NCI-H446 (cell line): ENCODE results near the gene RRAD.
"Not testable (repeated sequence)": the region's sequence is repeated elsewhere in the genome, so short reads cannot be mapped to it uniquely, and the experiment has no call there.

ENCODE experiments used
- DNase-seq, 2 experiments: peaks; one replicate each; lab custom pipeline; 2025; lab: John Stamatoyannopoulos, UW

The RRAD gene

DNA sequence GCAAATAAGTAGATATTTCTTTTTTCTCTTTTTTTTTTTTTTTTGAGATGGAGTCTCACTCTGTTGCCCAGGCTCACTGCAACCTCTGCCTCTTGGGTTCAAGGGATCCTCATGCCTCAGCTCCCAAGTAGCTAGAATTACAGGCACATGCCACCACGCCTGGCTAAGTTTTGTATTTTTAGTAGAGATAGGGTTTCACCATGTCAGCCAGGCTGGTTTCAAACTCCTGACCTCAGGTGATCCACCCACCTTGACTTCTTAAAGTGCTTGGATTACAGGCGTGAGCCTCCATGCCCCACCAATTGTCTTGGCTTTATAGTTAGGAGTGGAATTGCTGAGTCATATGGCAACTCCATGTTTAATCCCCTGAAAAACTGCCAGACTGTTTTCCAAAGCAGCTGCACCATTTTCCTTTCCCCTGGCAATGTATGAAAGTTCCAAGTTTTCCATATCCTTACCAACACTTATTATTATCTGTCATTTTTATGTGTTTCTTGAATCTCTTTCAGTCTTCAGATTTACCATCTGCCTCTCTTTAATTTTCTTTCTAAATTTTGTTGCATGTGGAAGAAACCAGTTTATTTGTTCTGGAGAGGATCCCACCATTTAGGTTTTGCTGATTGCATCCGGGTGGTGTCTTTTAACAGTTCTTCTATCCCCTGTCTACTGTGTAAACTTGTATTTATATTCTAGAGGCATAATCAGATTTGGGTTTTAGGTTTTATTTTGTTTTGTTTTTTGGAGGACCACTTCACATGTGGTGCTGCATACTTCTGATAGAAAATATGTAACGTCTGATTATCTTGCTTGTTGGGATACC lies 25.8 kb upstream of the RRAD start:
- no peak for DNase-seq

DNA sequence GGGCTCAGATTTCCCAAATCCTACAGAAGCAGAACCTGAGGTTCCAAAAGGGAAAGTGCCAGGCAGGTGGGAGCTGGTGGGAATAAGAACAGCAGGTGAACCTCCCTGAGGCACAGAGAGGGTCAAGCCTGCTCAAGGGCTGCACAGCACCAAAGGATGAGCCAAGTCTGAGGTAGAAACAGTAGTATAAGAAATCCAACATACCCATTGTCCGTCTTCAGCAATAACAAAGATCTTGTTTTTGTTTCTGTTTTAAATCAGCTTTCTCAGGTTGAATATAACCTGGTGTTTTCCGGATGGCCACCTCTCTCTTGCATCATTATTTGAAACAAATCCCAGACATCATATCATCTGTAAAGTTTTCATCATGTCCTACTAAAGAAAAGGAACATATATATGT lies 25.1 kb upstream of the RRAD start:
- no peak for DNase-seq

DNA sequence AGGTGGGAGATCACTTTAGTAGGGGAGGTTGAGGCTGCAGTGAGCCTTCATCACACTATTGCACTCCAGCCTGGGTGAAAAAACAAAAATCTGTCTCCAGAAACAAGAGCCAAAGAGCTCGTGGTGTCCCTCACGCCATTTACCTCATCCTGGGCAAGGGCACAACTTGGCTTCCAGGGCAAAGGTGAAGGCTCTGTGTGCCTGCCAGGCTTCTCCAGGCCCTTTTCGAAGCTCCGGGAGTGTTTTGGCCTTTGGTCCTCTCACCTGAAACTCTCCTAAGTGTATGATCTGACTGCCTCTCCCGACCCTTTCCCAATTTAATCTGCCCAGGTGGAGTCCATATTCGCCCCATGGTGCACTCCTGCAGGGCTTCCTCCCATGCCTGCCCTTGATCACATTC lies 24.1 kb upstream of the RRAD start:
- DNase-seq, result no peak

DNA sequence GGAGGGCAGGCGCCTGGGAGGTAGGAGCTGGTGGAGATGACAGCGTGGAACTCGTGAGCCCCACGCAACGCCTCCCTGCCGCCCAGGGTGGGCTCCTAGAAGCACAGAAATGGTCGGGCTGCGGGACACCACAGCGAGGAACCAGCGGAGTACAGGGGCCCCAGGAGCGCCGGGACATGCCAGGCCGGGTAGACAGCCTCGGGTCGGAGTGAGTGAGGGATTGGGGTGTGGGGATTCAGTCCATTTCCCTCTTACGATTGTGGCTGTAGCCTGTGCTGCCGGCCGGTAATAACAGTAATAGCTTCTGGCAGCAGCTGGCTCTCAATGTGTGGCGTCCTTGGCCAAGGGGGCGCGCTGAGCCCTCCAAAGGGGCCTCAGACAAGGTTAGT lies 23.5 kb upstream of the RRAD start:
- no peak for DNase-seq

DNA sequence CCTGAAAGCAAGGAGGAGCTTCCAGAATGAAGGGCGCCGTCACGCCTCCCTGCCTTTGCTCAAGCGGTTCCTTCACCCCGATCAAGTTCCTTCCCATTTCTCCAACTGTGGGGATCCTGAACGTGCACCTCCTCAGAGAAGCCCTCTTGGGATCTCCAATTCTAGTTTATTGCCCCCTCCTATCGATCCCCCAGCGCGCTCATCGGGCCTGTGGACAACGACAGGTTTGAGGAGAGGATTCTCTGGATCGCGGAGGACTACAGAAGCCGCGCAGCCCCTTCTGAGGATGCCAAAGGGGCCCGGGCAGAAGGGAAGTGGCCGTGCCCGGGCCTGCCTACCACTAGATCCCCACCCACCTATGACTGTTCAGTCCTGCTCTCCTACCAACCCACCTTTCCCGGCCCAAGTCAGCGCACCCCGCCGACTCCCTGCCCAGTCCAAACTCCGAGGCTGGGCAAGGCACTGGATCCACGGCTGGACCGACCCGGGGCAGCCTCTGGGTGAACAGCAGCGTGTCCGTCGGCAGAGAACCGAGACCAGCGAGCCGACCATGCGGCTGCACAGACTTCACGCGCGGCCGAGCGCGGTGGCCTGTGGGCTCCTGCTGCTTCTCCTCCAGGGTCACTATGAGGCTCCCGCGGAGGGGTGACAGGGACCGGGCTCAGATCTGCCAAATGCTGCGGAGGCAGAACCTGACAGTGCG lies 22.9 kb upstream of the RRAD start:
- no peak for DNase-seq

DNA sequence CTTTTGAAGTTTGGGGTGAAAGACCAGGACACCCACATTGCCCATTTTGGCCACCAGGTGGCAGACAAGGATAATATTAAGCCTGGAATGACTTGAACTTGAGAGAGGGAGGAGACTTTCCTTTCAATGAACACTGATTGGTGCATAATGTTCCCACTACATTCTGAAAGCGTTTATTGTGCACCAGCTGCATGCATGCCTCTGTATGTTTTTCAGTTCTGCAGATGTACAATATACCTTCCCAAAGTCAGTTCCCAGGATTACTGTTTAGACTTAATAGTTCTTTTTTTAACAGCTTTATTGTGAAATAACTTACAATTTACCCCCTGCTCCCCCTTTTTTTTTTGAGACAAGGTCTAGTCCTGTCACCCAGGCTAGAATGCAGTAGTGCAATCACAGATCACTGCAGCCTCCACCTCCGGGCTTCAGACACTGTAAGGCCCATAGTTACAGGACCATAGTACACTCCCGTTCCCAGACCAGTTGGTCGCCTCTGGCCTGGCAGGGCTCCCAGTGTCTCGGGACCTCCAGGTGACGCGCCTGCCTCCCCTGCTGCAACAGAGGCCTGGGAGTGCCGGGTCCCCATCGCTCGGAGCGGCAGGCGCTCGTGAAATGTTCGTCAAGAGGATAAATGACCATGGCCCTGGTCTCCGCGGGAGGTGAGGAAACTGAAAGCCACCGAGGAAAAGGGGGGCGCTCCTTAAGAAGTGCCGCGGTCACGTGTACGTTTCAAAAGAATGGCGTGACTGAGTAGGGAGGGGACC lies 22.1 kb upstream of the RRAD start:
- peak; percentile 45 to 73 for DNase-seq

DNA sequence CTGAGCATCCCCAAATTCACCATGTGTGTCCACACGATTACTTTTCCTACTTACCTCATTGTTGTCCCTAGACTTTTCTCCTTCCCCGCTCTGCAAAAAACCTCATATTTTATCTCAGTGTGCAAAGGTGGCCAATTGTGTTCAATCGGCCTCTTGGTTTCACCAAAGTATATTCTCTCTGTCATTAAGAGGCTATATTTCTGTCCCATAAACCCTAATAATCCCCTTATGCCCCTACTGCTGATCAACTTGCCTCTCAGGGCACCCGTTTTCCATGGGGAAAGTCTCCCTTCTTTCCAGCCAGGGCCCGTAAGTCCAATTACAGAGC lies 21.6 kb upstream of the RRAD start:
- no peak for DNase-seq

DNA sequence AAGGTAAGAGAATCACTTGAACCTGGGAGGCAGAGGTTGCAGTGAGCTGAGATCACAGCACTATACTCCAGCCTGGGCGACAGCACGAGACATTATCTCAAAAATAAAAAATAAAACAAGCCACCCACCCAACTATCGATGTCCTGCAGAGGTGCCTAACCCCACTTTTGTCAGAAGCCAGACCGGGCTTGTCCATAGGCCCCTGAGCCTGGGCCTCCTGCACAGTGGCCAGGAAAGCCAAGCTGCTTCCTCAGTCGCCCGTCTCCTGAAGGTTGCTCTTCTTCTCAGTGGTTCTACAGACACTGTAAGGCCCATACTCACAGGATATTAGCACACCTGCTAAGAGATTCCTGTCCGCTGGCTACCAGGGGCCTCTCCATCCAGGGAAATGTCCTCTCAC lies 21.2 kb upstream of the RRAD start:
- DNase-seq, result no peak

DNA sequence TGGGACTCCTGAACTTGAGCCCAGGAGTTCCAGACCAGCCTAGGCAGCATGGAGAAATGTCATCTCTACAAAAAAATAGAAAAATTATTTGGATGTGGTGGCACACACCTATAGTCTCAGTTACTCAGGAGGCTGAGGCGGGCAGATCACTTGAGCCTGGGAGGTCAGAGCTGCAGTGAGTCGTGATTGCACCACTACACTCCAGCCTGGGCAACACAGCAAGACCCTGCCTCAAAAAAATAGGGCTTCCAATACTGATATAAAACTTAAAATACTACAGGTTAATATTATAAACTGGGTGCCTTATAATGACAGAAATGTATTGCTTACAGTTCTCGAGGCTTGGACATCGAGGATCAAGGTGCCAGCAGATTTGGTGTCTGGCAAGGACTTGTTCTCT lies 20.6 kb upstream of the RRAD start:
- DNase-seq, result no peak

DNA sequence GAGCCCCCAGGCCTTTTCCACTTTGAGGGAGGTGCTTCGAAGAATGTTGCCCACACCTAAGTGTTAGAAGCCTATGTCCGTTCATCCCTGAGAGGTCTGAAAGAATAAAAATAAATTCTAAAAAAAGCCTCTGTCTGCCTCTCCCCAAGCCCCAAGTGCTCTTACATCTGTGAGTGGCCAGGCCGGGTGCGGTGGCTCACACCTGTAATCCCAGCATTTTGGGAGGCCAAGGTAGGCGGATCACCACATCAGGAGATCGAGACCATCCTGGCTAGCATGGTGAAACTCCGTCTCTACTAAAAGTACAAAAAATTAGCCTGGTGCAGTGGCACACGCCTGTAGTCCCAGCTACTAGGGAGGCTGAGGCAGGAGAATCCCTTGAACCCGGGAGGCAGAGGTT lies 19.6 kb upstream of the RRAD start:
- DNase-seq, result not testable (repeated sequence)

DNA sequence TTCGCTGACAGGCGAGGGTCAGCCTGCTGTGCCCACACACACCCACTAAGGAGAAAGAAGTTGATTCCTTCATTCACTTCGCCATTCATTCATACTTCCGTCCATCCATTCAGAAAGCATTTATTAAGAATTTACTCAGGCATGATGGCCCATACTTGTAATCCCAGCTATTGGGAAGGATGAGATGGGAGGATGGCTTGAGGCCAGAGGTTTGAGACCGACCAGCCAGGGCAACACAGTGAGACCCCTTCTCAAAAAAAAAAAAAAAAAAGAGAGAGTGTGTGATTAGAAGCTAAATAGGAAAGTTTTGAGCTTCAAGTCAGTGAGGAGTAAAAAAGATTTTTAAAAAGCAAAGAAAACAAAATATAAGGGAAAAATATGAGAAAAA lies 18.7 kb upstream of the RRAD start:
- DNase-seq, result no peak

DNA sequence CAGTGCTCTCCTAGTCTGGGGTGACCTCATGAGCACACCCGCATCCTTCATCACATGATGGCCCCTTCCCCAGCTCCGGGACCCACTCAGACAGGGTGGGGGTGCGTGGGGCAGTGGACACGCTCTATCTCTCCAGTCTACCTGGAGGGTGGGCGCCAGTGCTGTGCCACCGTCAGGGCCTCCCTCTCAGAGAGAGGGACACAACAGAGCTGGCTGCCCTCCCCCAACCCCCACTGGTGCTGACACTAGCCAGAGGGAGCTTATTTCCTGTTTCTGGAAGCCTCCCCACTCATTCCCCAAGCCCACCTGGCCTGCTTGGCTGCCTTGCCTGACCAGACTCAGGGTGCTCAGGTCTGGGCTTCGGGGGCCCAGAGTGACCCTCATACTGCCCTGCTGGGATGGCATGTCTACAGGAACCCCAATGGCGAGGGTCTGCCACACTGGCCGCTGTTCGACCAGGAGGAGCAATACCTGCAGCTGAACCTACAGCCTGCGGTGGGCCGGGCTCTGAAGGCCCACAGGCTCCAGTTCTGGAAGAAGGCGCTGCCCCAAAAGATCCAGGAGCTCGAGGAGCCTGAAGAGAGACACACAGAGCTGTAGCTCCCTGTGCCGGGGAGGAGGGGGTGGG lies 18.2 kb upstream of the RRAD start:
- no peak for DNase-seq

DNA sequence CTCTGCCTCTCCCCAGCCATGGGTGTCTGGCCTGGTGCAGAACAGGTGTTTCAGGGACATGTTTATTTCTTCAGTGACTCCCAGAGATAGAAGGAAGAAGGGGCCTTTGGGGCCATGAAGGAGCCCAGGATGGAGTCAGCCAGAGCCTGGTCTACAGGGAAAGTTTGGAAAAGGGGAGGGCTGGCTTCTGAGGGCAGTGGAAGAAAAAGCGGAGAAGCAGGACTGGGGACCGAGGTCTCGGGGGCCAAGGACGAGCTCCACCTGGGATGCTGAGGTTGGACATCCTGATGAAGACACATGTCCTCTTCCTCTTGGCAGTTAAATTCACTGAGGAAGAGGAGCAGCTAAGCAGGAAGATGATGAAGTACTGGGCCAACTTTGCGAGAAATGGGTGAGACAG lies 17.6 kb upstream of the RRAD start:
- no peak for DNase-seq

DNA sequence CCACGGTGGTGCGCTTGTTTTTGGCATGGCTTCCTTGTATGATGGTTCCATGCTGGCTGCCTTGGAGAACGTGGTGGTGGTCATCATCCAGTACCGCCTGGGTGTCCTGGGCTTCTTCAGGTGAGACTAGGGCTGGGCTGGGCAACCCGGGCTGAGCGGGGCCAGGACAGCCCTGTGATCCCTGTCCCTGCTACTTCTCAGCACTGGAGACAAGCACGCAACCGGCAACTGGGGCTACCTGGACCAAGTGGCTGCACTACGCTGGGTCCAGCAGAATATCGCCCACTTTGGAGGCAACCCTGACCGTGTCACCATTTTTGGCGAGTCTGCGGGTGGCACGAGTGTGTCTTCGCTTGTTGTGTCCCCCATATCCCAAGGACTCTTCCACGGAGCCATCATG lies 14.9 kb upstream of the RRAD start:
- no peak for DNase-seq

DNA sequence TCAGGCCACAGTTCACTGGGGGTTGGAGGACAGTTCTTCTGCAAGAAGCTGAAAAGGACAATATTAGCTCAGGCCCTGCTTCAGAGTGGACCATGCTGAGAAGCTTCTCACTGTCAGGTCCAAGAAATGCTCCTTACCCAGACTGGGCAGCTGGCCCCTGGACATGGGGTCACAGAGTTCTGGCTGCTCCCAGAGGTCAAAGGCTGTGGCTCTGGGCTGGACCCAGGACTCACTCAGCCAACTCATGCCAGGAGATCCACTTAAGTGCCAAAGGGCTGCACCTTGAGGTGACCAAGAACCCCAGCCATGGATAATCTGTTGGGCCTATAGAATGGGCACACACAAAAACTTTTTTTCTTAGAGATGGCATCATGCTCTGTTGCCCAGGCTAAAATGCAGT lies 14.0 kb upstream of the RRAD start:
- DNase-seq, result no peak

DNA sequence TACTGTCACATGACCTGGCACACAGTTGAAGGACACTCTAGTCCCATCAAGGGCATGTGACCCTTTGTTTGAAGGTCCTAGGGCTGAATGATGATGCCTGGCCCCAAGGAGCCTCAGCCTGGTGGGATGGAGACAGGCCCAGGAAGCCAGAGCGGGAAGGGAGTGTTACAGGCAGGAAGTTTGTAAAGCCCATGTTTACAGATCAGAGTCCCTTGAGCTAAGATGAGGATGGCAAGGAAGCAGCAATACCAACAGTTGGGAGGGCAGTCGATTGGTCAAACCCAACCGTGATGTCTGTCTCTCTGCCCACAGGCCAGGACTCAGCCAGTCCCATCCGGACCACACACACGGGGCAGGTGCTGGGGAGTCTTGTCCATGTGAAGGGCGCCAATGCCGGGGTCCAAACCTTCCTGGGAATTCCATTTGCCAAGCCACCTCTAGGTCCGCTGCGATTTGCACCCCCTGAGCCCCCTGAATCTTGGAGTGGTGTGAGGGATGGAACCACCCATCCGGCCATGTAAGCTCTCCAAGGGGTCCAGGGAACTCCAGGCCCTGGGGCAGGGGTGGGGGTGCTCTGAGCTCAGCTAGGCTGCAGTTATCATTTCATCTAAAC lies 12.5 kb upstream of the RRAD start:
- no peak for DNase-seq

DNA sequence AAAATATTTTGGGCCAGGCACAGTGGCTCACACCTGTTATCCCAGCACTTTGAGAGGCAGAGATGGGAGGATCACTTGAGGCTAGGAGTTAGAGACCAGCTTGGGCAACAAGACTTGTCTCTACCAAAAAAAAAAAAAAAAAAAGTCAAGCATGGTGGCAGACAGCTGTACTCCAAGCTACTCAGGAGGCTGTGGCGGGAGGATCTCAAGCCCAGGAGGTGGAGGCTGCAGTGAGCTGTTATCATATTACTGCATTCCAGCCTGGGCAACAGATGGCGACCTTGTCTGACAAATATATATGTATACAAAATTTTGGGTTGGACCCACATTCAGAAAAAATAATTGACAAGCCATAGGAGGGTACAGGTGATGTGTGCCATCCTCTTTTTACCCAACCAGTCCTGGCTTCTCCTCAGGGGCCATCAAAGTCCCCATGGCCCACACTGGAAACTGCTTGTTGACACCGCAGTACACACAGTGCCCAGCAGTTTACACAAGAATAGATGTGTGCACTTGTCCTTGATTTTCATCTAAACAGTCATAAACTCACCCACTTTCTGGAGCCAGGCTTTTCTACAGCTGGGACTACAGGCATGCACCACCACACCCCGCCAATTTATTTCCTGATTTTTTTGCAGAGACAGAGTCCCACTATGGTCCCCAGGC lies 11.7 kb upstream of the RRAD start:
- DNase-seq, result no peak

DNA sequence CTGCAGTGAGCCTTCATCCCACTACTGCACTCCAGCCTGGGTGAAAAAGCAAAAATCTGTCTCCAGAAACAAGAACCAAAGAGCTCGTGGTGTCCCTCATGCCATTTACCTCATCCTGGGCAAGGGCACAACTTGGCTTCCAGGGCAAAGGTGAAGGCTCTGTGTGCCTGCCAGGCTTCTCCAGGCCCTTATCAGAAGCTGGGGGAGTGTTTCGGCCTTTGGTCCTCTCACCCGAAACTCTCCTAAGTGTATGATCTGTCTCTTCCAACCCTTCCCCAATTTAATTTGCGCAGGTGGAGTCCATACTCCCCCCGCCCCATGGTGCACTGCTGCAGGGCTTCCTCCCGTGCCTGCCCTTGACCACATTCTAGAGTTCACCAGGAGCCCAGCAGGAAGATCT lies 11.1 kb upstream of the RRAD start:
- no peak for DNase-seq

DNA sequence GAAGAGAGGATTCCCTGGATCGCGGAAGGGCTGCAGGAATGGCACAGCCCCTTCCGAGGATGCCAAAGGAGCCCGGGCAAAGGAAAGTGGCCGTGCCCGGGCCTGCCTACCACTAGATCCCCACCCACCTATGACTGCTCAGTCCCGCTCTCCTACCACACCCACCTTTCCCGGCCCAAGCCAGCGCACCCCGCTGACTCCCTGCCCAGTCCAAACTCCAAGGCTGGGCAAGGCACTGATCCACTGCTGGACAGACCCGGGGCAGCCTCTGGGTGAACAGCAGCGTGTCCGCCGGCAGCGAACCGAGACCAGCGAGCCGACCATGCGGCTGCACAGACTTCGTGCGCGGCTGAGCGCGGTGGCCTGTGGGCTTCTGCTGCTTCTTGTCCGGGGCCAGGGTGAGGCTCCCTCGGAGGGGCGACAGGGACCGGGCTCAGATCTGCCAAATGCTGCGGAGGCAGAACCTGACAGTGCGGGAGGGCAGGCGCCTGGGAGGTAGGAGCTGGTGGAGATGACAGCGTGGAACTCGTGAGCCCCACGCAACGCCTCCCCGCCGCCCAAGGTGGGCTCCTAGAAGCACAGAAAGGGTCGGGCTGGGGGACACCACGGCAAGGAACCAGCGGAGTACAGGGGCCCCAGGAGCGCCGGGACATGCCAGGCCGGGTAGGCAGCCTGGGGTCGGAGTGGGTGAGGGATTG lies 10.1 kb upstream of the RRAD start, which contains the start of gene CES2:
Gene CES2, plus strand, starts transcription at position 203 of the 698 bp plus-strand sequence. Its CDS starts 120 bp downstream, at position 323.
- no peak for DNase-seq

DNA sequence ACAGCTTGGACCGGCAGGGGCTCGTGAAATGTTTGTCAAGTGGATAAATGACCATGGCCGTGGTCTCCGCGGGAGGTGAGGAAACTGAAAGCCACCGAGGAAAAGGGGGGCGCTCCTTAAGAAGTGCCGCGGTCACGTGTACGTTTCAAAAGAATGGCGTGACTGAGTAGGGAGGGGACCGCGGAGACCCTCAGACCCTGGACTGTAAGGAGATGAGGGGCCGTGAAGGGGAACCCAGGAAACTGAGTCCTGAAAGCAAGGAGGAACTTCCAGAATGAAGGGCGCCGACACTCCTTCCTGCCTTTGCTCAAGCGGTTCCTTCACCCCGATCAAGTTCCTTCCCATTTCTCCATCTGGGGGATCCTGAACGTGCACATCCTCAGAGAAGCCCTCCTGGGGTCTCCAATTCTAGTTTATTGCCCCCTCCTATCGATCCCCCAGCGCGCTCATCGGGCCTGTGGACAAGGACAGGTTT lies 9.5 kb upstream of the RRAD start:
- not testable (repeated sequence) for DNase-seq
